GM19324 (cell line): ENCODE measurements around the gene STT3A.
"Not testable (repeated sequence)": the region's sequence is repeated elsewhere in the genome, so short reads cannot be mapped to it uniquely, and the experiment has no call there.

ENCODE experiments used
- ATAC-seq: cut with Tn5 transposase; IDR thresholded peaks from one replicate; pipeline ENCODE4 v1.9.1; 2021; ENCODE audit warnings: mild to moderate bottlenecking, moderate library complexity; ENCODE audit not compliant: unreplicated experiment, low FRiP score

The STT3A gene

GRCh38 chr11:125592305-125593113 is at the start of gene STT3A:
Gene STT3A (plus strand): TSS chr11:125592852. CDS start chr11:125595916, 3,064 bp downstream.
- peak; percentile 99 for ATAC-seq

- no peak for ATAC-seq
Measured at GRCh38 chr11:125550780-125551179, 41.9 kb upstream of the STT3A start.

GRCh38 chr11:125551835-125552342 is 40.8 kb upstream of the STT3A start:
- no peak for ATAC-seq

GRCh38 chr11:125552927-125553326 is 39.7 kb upstream of the STT3A start:
- ATAC-seq = no peak

- no peak for ATAC-seq
Measured at GRCh38 chr11:125553357-125553756, 39.3 kb upstream of the STT3A start.

GRCh38 chr11:125554038-125554437 is 38.6 kb upstream of the STT3A start:
- ATAC-seq = no peak

GRCh38 chr11:125559888-125560287 is 32.8 kb upstream of the STT3A start:
- no peak for ATAC-seq

GRCh38 chr11:125561924-125562323 is 30.7 kb upstream of the STT3A start:
- ATAC-seq = no peak

- ATAC-seq = no peak
Measured at GRCh38 chr11:125562430-125562829, 30.2 kb upstream of the STT3A start.

GRCh38 chr11:125564357-125564756 is 28.3 kb upstream of the STT3A start:
- no peak for ATAC-seq

GRCh38 chr11:125566235-125566634 is 26.4 kb upstream of the STT3A start:
- ATAC-seq = no peak

- peak; percentile 99 for ATAC-seq
Measured at GRCh38 chr11:125568970-125569914, 23.4 kb upstream of the STT3A start, which contains the start of gene EI24. Gene EI24 (plus strand): TSS chr11:125569477. CDS start chr11:125572528, 3,051 bp downstream.

- ATAC-seq = no peak
Measured at GRCh38 chr11:125569915-125570621, 22.6 kb upstream of the STT3A start.

- no peak for ATAC-seq
Measured at GRCh38 chr11:125570952-125571351, 21.7 kb upstream of the STT3A start.

- no peak for ATAC-seq
Measured at GRCh38 chr11:125572916-125573315, 19.7 kb upstream of the STT3A start.

- ATAC-seq = not testable (repeated sequence)
Measured at GRCh38 chr11:125577181-125577580, 15.5 kb upstream of the STT3A start.

GRCh38 chr11:125578783-125579182 is 13.9 kb upstream of the STT3A start:
- no peak for ATAC-seq

GRCh38 chr11:125579811-125580210 is 12.8 kb upstream of the STT3A start:
- ATAC-seq = no peak

GRCh38 chr11:125583496-125583895 is 9.2 kb upstream of the STT3A start:
- no peak for ATAC-seq

GRCh38 chr11:125585487-125585886 is 7.2 kb upstream of the STT3A start:
- ATAC-seq = no peak
